ENCODE data around the gene TFAP2A. TPM values are rescaled to one million over a fixed set of nuclear protein-coding genes. Genes with fewer than 3 reads are reported as not detected.

Gene TFAP2A
- total RNA-seq, 1 experiment from 2014 or later, result 24.3 TPM

GRCh38 chr6:10402648-10403311, 12.1 kb downstream of the TFAP2A start:
- peak overlapping the region; percentile 94 for H3K4me2 ChIP-seq (ENCODE audit: low read length)
- peaks cover 8 to 38% of the 10 kb centered on the region in 2 experiments; a peak in 3 of 4 replicates for H3K4me1 ChIP-seq (ENCODE audit: control insufficient read depth in 1 of 2, insufficient read depth in 2 of 2, low read length in 2 of 2)
- H4K20me1 ChIP-seq (ENCODE audit: insufficient read depth), result no peaks in the 10 kb centered on the region
- peak overlapping the region; percentile 78 for H3K9ac ChIP-seq (ENCODE audit: low read length)
- no peak for TF ChIP-seq ATF3 (IDR thresholded peaks at IDR 0.05)
- TF ChIP-seq SIN3A (IDR thresholded peaks at IDR 0.05; ENCODE audit: low read depth), result no peak
- TF ChIP-seq SP1 (IDR thresholded peaks at IDR 0.05; ENCODE audit: low read depth), result no peak
- no peak for TF ChIP-seq CTCF (IDR thresholded peaks at IDR 0.05 in 2 of 3, conservative IDR thresholded peaks at IDR 0.05 in 1 of 3; ENCODE audit: borderline replicate concordance in 1 of 3, insufficient read depth in 1 of 3, low read depth in 2 of 3, low read length in 2 of 3)
- TF ChIP-seq EGR1 (IDR thresholded peaks at IDR 0.05; ENCODE audit: low read depth), result no peak
- TF ChIP-seq FOSL1 (IDR thresholded peaks at IDR 0.05; ENCODE audit: low read depth), result no peak
- TF ChIP-seq EZH2 (IDR thresholded peaks at IDR 0.05), result no peak
- TF ChIP-seq CBX3 (IDR thresholded peaks at IDR 0.05; ENCODE audit: low read depth), result no peak
- no peak for TF ChIP-seq YY1 (IDR thresholded peaks at IDR 0.05; ENCODE audit: extremely low read depth, insufficient replicate concordance, low read depth, low read length)
- TF ChIP-seq ZBTB33 (IDR thresholded peaks at IDR 0.05; ENCODE audit: extremely low read depth, insufficient replicate concordance, low read length), result no peak
- no peak for TF ChIP-seq ELF1 (IDR thresholded peaks at IDR 0.05; ENCODE audit: borderline replicate concordance, low read depth)
- no peak for TF ChIP-seq ZFX (IDR thresholded peaks at IDR 0.05)
- TF ChIP-seq JUND (IDR thresholded peaks at IDR 0.05), result no peak
- ATAC-seq (no peak), DNase-seq (ENCODE audit: low read depth, low spot score) (no peak)
- peak overlapping the region; percentile 64 to 74; a peak in 3 of 4 replicates for H3K4me3 ChIP-seq (replicated peaks in 1 of 2; ENCODE audit: low read depth in 1 of 2, low read length in 2 of 2)
- H3K79me2 ChIP-seq (ENCODE audit: insufficient read depth, low read length), result peaks cover 44% of the 10 kb centered on the region
- BruUV-seq (replicated peaks), result no TSS peak
- H3K27ac ChIP-seq (ENCODE audit: low read depth, low read length), result peak overlapping the region; percentile 72; the same call in 1 of the 2 replicates
- H3K9me3 ChIP-seq (ENCODE audit: control insufficient read depth in 1 of 2, insufficient read depth in 1 of 2, low read depth in 1 of 2, low read length in 2 of 2), result no peaks in the 10 kb centered on the region
- ChIA-PET CTCF (no interaction called here), POLR2A (no interaction called here), RAD21 (ENCODE audit: low non-redundant PET in 1 of 2, low total read pairs in 2 of 2, uncharacterized antibody in 2 of 2, unreplicated experiment in 2 of 2) (no interaction called here)
- peaks cover 7 to 14% of the 10 kb centered on the region in 2 experiments; a peak in 3 of 4 replicates for H3K36me3 ChIP-seq (ENCODE audit: control insufficient read depth in 1 of 2, insufficient read depth in 2 of 2, low read length in 2 of 2)
- H3K27me3 ChIP-seq (ENCODE audit: insufficient read depth, low read length), result no peaks in the 10 kb centered on the region
- H3K9me2 ChIP-seq (ENCODE audit: insufficient read depth), result no peaks in the 10 kb centered on the region
- H2AFZ ChIP-seq (ENCODE audit: low read depth, low read length, poor library complexity, severe bottlenecking), result no peak overlapping the region
- intact Hi-C loops (cut with micrococcal nuclease), result loop anchor here (5.0 kb wide), 1 partner anchor 145 kb away; no protein-coding TSS in a partner anchor
